WERI-Rb-1 (cell line): ENCODE data around the gene CUEDC2.

Experiments used
- DNase-seq: peaks from one replicate; pipeline ENCODE4 v3.0.0-alpha.2; 2020
- H3K27ac ChIP-seq: fragments of 250-450 bp; sonication (Bioruptor Pico); 2 replicates; pipeline ENCODE4 v1.5.1; 2020; ENCODE audit warnings: mild to moderate bottlenecking, moderate library complexity
- H3K27me3 ChIP-seq: fragments of 250-450 bp; sonication (Bioruptor Pico); 2 replicates; pipeline ENCODE4 v1.5.1; 2021; ENCODE audit warnings: mild to moderate bottlenecking, low read depth, moderate library complexity; ENCODE audit not compliant: insufficient read depth, severe bottlenecking
- H3K36me3 ChIP-seq: fragments of 250-450 bp; sonication (Bioruptor Pico); 2 replicates; pipeline ENCODE4 v1.5.1; 2020; ENCODE audit warnings: mild to moderate bottlenecking, moderate library complexity
- H3K4me3 ChIP-seq: 2 replicates; pipeline ENCODE4 v1.5.1; 2011; ENCODE audit warnings: low read depth, mild to moderate bottlenecking, control low read depth, low read length
- H3K9me3 ChIP-seq: fragments of 250-450 bp; sonication (Bioruptor Pico); 2 replicates; pipeline ENCODE4 v1.5.1; 2021; ENCODE audit warnings: mild to moderate bottlenecking, moderate library complexity; ENCODE audit not compliant: severe bottlenecking
- TF ChIP-seq, protein P1 (sequence below): IDR thresholded peaks from 2 replicates; pipeline ENCODE4 v1.5.1; 2011; ENCODE audit warnings: low read depth, mild to moderate bottlenecking, control low read depth, inconsistent platforms, low read length

CUEDC2 gene

DNA sequence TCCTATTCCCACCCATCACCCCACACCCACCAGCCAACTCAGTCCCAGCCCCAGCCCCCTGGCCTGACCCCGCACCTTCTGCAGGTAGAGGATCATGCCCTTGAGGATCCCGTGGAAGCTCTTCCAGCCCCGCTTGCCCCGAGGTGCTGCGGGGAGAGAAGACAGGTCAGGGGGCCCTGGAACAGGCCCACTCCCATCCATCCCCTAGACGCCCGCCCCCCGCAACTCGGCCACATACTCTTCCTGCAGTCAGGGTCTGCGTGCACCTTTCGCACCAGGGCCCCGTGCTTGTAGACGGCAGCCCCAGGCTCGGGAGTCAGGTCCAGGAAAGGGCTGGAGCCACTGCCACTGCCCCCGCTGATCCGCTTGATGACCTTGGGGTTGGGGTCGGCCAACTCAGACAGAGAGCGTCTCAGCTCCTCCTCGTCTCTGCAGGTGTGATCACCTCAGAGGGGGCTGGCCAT is 27.2 kb downstream of the CUEDC2 start:
- TF ChIP-seq, protein P1, sequence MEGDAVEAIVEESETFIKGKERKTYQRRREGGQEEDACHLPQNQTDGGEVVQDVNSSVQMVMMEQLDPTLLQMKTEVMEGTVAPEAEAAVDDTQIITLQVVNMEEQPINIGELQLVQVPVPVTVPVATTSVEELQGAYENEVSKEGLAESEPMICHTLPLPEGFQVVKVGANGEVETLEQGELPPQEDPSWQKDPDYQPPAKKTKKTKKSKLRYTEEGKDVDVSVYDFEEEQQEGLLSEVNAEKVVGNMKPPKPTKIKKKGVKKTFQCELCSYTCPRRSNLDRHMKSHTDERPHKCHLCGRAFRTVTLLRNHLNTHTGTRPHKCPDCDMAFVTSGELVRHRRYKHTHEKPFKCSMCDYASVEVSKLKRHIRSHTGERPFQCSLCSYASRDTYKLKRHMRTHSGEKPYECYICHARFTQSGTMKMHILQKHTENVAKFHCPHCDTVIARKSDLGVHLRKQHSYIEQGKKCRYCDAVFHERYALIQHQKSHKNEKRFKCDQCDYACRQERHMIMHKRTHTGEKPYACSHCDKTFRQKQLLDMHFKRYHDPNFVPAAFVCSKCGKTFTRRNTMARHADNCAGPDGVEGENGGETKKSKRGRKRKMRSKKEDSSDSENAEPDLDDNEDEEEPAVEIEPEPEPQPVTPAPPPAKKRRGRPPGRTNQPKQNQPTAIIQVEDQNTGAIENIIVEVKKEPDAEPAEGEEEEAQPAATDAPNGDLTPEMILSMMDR: no peak
- Histone ChIP-seq H3K9me3 (no peaks in the 10 kb centered on the region), H3K27ac (no peak overlapping the region), H3K36me3 (peaks cover 72% of the 10 kb centered on the region), H3K27me3 (no peaks in the 10 kb centered on the region), H3K4me3 (no peak overlapping the region)
- DNase-seq: no peak

- no peak overlapping the region for H3K4me3 ChIP-seq
- no peaks in the 10 kb centered on the region for H3K27me3 ChIP-seq
- no peaks in the 10 kb centered on the region for H3K9me3 ChIP-seq
- TF ChIP-seq, protein P1: no peak
- H3K36me3 ChIP-seq: peaks cover 68% of the 10 kb centered on the region
- no peak overlapping the region for H3K27ac ChIP-seq
- DNase-seq: no peak
These were observed 27.8 kb downstream of the CUEDC2 start for GRCh38 chr10:102404361-102405107.

DNA sequence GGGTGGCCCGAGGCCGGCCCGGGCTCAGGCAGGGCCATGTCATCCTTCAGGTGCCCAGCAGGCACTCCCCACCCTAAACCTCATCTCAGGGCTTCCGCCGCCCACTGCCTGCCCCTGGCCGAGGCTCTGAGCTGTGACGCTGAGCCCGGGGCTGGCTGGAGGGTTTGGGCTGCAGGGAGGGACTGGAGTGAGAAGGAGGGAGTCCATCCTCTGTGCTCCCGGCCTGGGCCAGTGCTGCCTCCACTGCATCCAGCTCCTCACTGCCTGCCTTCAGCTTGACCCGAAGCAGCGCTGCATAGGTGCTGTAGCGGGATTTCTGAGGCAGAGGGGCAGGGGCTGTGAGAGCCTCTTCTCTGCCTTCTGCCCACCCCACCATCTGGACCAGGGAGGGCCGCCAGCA is 29.3 kb downstream of the CUEDC2 start:
- Histone ChIP-seq H3K27ac (no peak overlapping the region), H3K4me3 (no peak overlapping the region), H3K9me3 (no peaks in the 10 kb centered on the region), H3K36me3 (peaks cover 65% of the 10 kb centered on the region), H3K27me3 (no peaks in the 10 kb centered on the region)
- TF ChIP-seq, protein P1: no peak
- DNase-seq: no peak

GRCh38 chr10:102402512-102402896 is 29.9 kb downstream of the CUEDC2 start:
- Histone ChIP-seq H3K9me3 (no peaks in the 10 kb centered on the region), H3K27ac (no peak overlapping the region), H3K27me3 (no peaks in the 10 kb centered on the region), H3K36me3 (peaks cover 65% of the 10 kb centered on the region), H3K4me3 (no peak overlapping the region)
- no peak for DNase-seq
- TF ChIP-seq, protein P1: no peak

DNA sequence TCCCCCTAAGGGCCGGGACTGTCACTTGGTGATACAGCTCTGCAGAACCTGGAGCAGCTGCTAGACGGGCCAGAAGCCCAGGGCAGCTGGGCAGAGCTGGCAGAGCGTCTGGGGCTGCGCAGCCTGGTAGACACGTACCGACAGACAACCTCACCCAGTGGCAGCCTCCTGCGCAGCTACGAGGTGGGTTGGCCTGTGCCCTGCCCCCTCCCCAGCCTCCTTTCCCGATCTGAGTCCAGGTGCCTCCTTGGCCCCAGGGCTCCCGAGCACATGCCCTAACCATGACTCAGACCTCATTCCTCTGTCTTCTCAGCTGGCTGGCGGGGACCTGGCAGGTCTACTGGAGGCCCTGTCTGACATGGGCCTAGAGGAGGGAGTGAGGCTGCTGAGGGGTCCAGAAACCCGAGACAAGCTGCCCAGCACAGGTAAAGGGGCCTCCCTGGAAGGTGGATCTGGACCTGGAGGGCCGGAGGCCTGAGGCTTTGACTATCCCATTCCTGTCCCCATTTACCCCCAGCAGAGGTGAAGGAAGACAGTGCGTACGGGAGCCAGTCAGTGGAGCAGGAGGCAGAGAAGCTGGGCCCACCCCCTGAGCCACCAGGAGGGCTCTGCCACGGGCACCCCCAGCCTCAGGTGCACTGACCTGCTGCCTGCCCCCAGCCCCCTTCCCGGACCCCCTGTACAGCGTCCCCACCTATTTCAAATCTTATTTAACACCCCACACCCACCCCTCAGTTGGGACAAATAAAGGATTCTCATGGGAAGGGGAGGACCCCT is 30.5 kb downstream of the CUEDC2 start:
- Histone ChIP-seq H3K27ac (no peak overlapping the region), H3K27me3 (no peaks in the 10 kb centered on the region), H3K36me3 (peaks cover 63% of the 10 kb centered on the region), H3K4me3 (no peak overlapping the region), H3K9me3 (no peaks in the 10 kb centered on the region)
- no peak for DNase-seq
- TF ChIP-seq, protein P1: no peak
